GM23248 (cell line): ENCODE measurements around the gene NFYB.

Experiments used
- EZH2 ChIP-seq: fragments of 200-600 bp; sonication (generic); IDR thresholded peaks from 2 replicates; pipeline ENCODE4 v1.6.1; 2018; ENCODE audit warnings: antibody characterized with exemption, mild to moderate bottlenecking; ENCODE audit not compliant: insufficient read depth, poor library complexity, severe bottlenecking
- EZH2phosphoT487 ChIP-seq: fragments of 200-600 bp; sonication (generic); IDR thresholded peaks from 2 replicates; pipeline ENCODE4 v1.6.1; 2018; ENCODE audit warnings: antibody characterized with exemption, moderate library complexity, mild to moderate bottlenecking, low read depth; ENCODE audit not compliant: insufficient read depth

- no peak for TF ChIP-seq EZH2
- no peak for TF ChIP-seq EZH2phosphoT487
Observed at GRCh38 chr12:104167519-104168458, 29.8 kb upstream of the NFYB start.
